IPS-18c (cell line): Measurements from ENCODE around the gene FARP1.

Source experiments
- H3K4me3 ChIP-seq: 2 replicates; pipeline ENCODE4 v1.7.0; 2013; ENCODE audit warnings: low read depth, mild to moderate bottlenecking, low read length, moderate library complexity; ENCODE audit not compliant: insufficient read depth
- H3K9me3 ChIP-seq: one replicate; pipeline ENCODE4 v1.6.1; 2013; ENCODE audit warnings: mild to moderate bottlenecking, low read length, moderate library complexity; ENCODE audit not compliant: control insufficient read depth, insufficient read depth

FARP1 gene

GRCh38 chr13:98123176-98123575 lies 19.7 kb upstream of the FARP1 start:
- H3K4me3 ChIP-seq, result no peak overlapping the region
- H3K9me3 ChIP-seq, result no peaks in the 10 kb centered on the region

- Histone ChIP-seq H3K4me3 (no peak overlapping the region), H3K9me3 (peaks cover 2% of the 10 kb centered on the region)
These were observed 13.7 kb upstream of the FARP1 start for GRCh38 chr13:98129059-98129746.

- Histone ChIP-seq H3K9me3 (peaks cover 2% of the 10 kb centered on the region), H3K4me3 (no peak overlapping the region)
These were observed 8.9 kb upstream of the FARP1 start for GRCh38 chr13:98133946-98134345.

GRCh38 chr13:98134901-98135300 lies 8.0 kb upstream of the FARP1 start:
- H3K4me3 ChIP-seq, result no peak overlapping the region
- H3K9me3 ChIP-seq, result peaks cover 4% of the 10 kb centered on the region

GRCh38 chr13:98141091-98141490 lies 1.8 kb upstream of the FARP1 start:
- Histone ChIP-seq H3K4me3 (no peak overlapping the region), H3K9me3 (peaks cover 2% of the 10 kb centered on the region)

- Histone ChIP-seq H3K4me3 (peak overlapping the region; percentile 76), H3K9me3 (peaks cover 2% of the 10 kb centered on the region)
These were observed 1.1 kb upstream of the FARP1 start for GRCh38 chr13:98141509-98142379.

- Histone ChIP-seq H3K4me3 (peak overlapping the region; percentile 63), H3K9me3 (peaks cover 2% of the 10 kb centered on the region)
These were observed 261 bp downstream of the FARP1 start for GRCh38 chr13:98143157-98143553.

- Histone ChIP-seq H3K4me3 (peak overlapping the region; percentile 63), H3K9me3 (peaks cover 2% of the 10 kb centered on the region)
These were observed 720 bp downstream of the FARP1 start for GRCh38 chr13:98143601-98144026.

- H3K4me3 ChIP-seq, result peak overlapping the region; percentile 63
These were observed 1.3 kb downstream of the FARP1 start for GRCh38 chr13:98144027-98144741.

GRCh38 chr13:98144801-98145350 lies 2.0 kb downstream of the FARP1 start:
- H3K9me3 ChIP-seq, result no peaks in the 10 kb centered on the region
- peak overlapping the region; percentile 63 for H3K4me3 ChIP-seq

More at GRCh38 chr13:98144027-98144741, 1.3 kb downstream of the FARP1 start:
- H3K9me3 ChIP-seq, result no peaks in the 10 kb centered on the region

GRCh38 chr13:98147521-98147920 lies 4.6 kb downstream of the FARP1 start:
- no peak overlapping the region for H3K4me3 ChIP-seq

GRCh38 chr13:98150832-98151479 lies 8.1 kb downstream of the FARP1 start:
- Histone ChIP-seq H3K9me3 (no peaks in the 10 kb centered on the region), H3K4me3 (no peak overlapping the region)

More at GRCh38 chr13:98147521-98147920, 4.6 kb downstream of the FARP1 start:
- no peaks in the 10 kb centered on the region for H3K9me3 ChIP-seq

GRCh38 chr13:98155475-98156109 lies 12.7 kb downstream of the FARP1 start:
- H3K4me3 ChIP-seq, result no peak overlapping the region
- no peaks in the 10 kb centered on the region for H3K9me3 ChIP-seq

- H3K9me3 ChIP-seq, result no peaks in the 10 kb centered on the region
- H3K4me3 ChIP-seq, result no peak overlapping the region
These were observed 13.4 kb downstream of the FARP1 start for GRCh38 chr13:98156259-98156658.

- H3K9me3 ChIP-seq, result peaks cover 3% of the 10 kb centered on the region
These were observed 14.3 kb downstream of the FARP1 start for GRCh38 chr13:98157188-98157587.

GRCh38 chr13:98157609-98158008 lies 14.7 kb downstream of the FARP1 start:
- Histone ChIP-seq H3K9me3 (peaks cover 3% of the 10 kb centered on the region), H3K4me3 (no peak overlapping the region)

More at GRCh38 chr13:98157188-98157587, 14.3 kb downstream of the FARP1 start:
- no peak overlapping the region for H3K4me3 ChIP-seq
